CD14-positive monocyte (primary cell): ENCODE measurements around the gene GRIN2C. TPM values are rescaled to one million over a fixed set of nuclear protein-coding genes. Genes with fewer than 3 reads are reported as not detected.
A peak's percentile ranks its signal among the peaks of the same experiment; 100 is the strongest.

Experiments used
- DNase-seq, 3 donors: peaks; one replicate each; pipeline ENCODE4 v3.0.0-alpha.2; 2011 to 2022
- H2AFZ ChIP-seq: 2 replicates; pipeline ENCODE4 v1.6.0; 2012; ENCODE audit warnings: mild to moderate bottlenecking, low read depth, low read length, inconsistent platforms; ENCODE audit not compliant: insufficient read depth, poor library complexity, severe bottlenecking
- H3K27ac ChIP-seq, 2 donors: 1 replicate in 1 of 2; 2 replicates in 1 of 2; pipeline ENCODE4 v1.5.1; 2012 to 2013; ENCODE audit warnings: low read length in 2 of 2, control low read depth in 1 of 2, inconsistent platforms in 1 of 2, low read depth in 1 of 2, mild to moderate bottlenecking in 1 of 2
- H3K27me3 ChIP-seq, 2 donors: one replicate each; pipeline versions ENCODE4 v1.6.0 to v1.6.1; 2011 to 2013; ENCODE audit warnings: low read length in 2 of 2; ENCODE audit not compliant: control insufficient read depth in 2 of 2, insufficient read depth in 2 of 2
- H3K36me3 ChIP-seq, 2 donors: replicated peaks in 1 of 2; 1 replicate in 1 of 2; 2 replicates in 1 of 2; pipeline versions ENCODE4 v1.5.1 to v1.6.1; 2012 to 2013; ENCODE audit warnings: low read length in 2 of 2, control low read depth in 1 of 2, inconsistent platforms in 1 of 2, mild to moderate bottlenecking in 1 of 2; ENCODE audit not compliant: insufficient read depth in 2 of 2, control insufficient read depth in 1 of 2
- H3K4me1 ChIP-seq, 2 donors: 1 replicate in 1 of 2; 2 replicates in 1 of 2; pipeline versions ENCODE4 v1.5.1 to v1.6.1; 2012 to 2013; ENCODE audit warnings: low read length in 2 of 2, control low read depth in 1 of 2, inconsistent platforms in 1 of 2, mild to moderate bottlenecking in 1 of 2, moderate library complexity in 1 of 2; ENCODE audit not compliant: insufficient read depth in 2 of 2, control insufficient read depth in 1 of 2
- H3K4me2 ChIP-seq: replicated peaks from 2 replicates; pipeline ENCODE3; 2012; ENCODE audit warnings: low read length, moderate library complexity, mild to moderate bottlenecking; ENCODE audit not compliant: poor library complexity, severe bottlenecking; ENCODE audit errors: extremely low read depth
- H3K4me3 ChIP-seq, 3 experiments: fragments of 200-600 bp in 1 of 3; sonication (generic) in 1 of 3; replicated peaks in 1 of 3; 1 replicate in 2 of 3; 2 replicates in 1 of 3; pipeline ENCODE4 v1.5.1; 2011 to 2013; ENCODE audit warnings: low read length in 3 of 3, mild to moderate bottlenecking in 3 of 3, control low read depth in 2 of 3, low read depth in 2 of 3, inconsistent platforms in 1 of 3, moderate library complexity in 1 of 3
- H3K79me2 ChIP-seq: 2 replicates; pipeline ENCODE4 v1.6.0; 2012; ENCODE audit warnings: mild to moderate bottlenecking, control low read depth, inconsistent platforms, low read length, moderate library complexity; ENCODE audit not compliant: insufficient read depth
- H3K9ac ChIP-seq: 2 replicates; pipeline ENCODE4 v1.6.0; 2017; ENCODE audit warnings: low read length, mild to moderate bottlenecking; ENCODE audit not compliant: insufficient read depth, poor library complexity, severe bottlenecking
- H3K9me3 ChIP-seq, 2 donors: replicated peaks in 1 of 2; 1 replicate in 1 of 2; 2 replicates in 1 of 2; pipeline versions ENCODE4 v1.5.1 to v1.6.1; 2012 to 2013; ENCODE audit warnings: low read length in 2 of 2, control low read depth in 1 of 2; ENCODE audit not compliant: control insufficient read depth in 1 of 2, insufficient read depth in 1 of 2
- H4K20me1 ChIP-seq: 2 replicates; pipeline ENCODE4 v1.6.0; 2012; ENCODE audit warnings: mild to moderate bottlenecking, low read length, control low read depth, moderate library complexity; ENCODE audit not compliant: insufficient read depth
- H3K27ac Mint-ChIP-seq, 7 donors: one replicate each; pipeline ENCODE4 v1.8.0; 2020; ENCODE audit warnings: mild to moderate bottlenecking in 7 of 7, mixed read lengths in 7 of 7, moderate library complexity in 6 of 7, inconsistent platforms in 2 of 7
- H3K27me3 Mint-ChIP-seq, 3 donors: one replicate each; pipeline ENCODE4 v1.8.0; 2021 to 2022; ENCODE audit warnings: low read depth in 3 of 3, mild to moderate bottlenecking in 3 of 3, mixed read lengths in 3 of 3, moderate library complexity in 3 of 3, inconsistent platforms in 1 of 3
- H3K36me3 Mint-ChIP-seq, 2 donors: one replicate each; pipeline ENCODE4 v1.8.0; 2020; ENCODE audit warnings: mixed read lengths in 2 of 2, inconsistent platforms in 1 of 2, mild to moderate bottlenecking in 1 of 2
- H3K4me1 Mint-ChIP-seq: one replicate; pipeline ENCODE4 v1.8.0; 2020; ENCODE audit warnings: mild to moderate bottlenecking, mixed read lengths
- H3K4me3 Mint-ChIP-seq, 2 donors: one replicate each; pipeline ENCODE4 v1.8.0; 2020; ENCODE audit warnings: mild to moderate bottlenecking in 2 of 2, mixed read lengths in 2 of 2, moderate library complexity in 1 of 2
- H3K9me3 Mint-ChIP-seq, 7 donors: one replicate each; pipeline ENCODE4 v1.8.0; 2020 to 2022; ENCODE audit warnings: mixed read lengths in 7 of 7, mild to moderate bottlenecking in 6 of 7, moderate library complexity in 6 of 7, inconsistent platforms in 2 of 7
- CTCF ChIP-seq: fragments of 200-600 bp; IDR thresholded peaks from one replicate; pipeline ENCODE4 v1.8.0; 2022; ENCODE audit warnings: antibody characterized with exemption, mild to moderate bottlenecking
- WGBS: methylation state at CpG from one replicate; pipeline ENCODE4 v1.1.5; 2013; ENCODE audit warnings: missing lambda C conversion rate; ENCODE audit not compliant: insufficient coverage; 5-methylcytosine and 5-hydroxymethylcytosine counted together
- intact Hi-C, 2 donors: fragments of 100-400 bp; cut with micrococcal nuclease; formaldehyde crosslinking; loops; one replicate each; pipeline versions ENCODE4 v1.15.0 to v1.15.1; 2023
- polyA plus RNA-seq, 3 donors: library from polyadenylated mRNA; depleted of rRNA in 1 of 3; unstranded in 2 of 3; stranded (reverse) in 1 of 3; fragments of 300-500 nt in 2 of 3; fragments of >200 nt in 1 of 3; fragmentation: Illumina TruSeq in 2 of 3; gene quantifications; 1 replicate in 2 of 3; 2 replicates in 1 of 3; pipeline ENCODE4 v1.2.3, GENCODE V29; 2012 to 2021

GRIN2C gene
- polyA plus RNA-seq, 3 donors: 0.04 TPM; not detected in 2

- Histone ChIP-seq H3K79me2 (no peaks in the 10 kb centered on the region), H3K36me3 (no peaks in the 10 kb centered on the region), H3K4me1 (peaks cover 23 to 31% of the 10 kb centered on the region in 2 donors), H3K4me3 (peak overlapping the region in 1 of 3 experiments; percentile 40), H3K4me2 (peak overlapping the region; percentile 57), H3K9me3 (peaks cover 0 to 10% of the 10 kb centered on the region in 2 donors), H3K9ac (no peak overlapping the region), H3K27ac (no peak overlapping the region), H2AFZ (no peak overlapping the region), H4K20me1 (no peaks in the 10 kb centered on the region), H3K27me3 (peaks cover 38 to 69% of the 10 kb centered on the region in 2 donors)
- Mint-ChIP-seq H3K4me1 (peaks cover 27% of the 10 kb centered on the region), H3K36me3 (peaks cover 9 to 18% of the 10 kb centered on the region in 2 donors), H3K27me3 (peaks cover 64 to 79% (median 78%) of the 10 kb centered on the region in 3 donors), H3K27ac (peak overlapping the region in 1 of 7 donors; percentile 37), H3K9me3 (peaks cover 0 to 27% (median 8%) of the 10 kb centered on the region in 7 donors), H3K4me3 (peak overlapping the region; percentile 58 to 83)
- WGBS: 4% methylated on average over 35 of the region's 44 CpGs
- no peak for TF ChIP-seq CTCF
- intact Hi-C loops: loop anchor here (5.0 to 10.0 kb wide), 4 partner anchors 118 to 486 kb away; no protein-coding TSS in a partner anchor
- no peak for DNase-seq
These were observed 665 bp upstream of the GRIN2C start for GRCh38 chr17:74860229-74860871.

DNA sequence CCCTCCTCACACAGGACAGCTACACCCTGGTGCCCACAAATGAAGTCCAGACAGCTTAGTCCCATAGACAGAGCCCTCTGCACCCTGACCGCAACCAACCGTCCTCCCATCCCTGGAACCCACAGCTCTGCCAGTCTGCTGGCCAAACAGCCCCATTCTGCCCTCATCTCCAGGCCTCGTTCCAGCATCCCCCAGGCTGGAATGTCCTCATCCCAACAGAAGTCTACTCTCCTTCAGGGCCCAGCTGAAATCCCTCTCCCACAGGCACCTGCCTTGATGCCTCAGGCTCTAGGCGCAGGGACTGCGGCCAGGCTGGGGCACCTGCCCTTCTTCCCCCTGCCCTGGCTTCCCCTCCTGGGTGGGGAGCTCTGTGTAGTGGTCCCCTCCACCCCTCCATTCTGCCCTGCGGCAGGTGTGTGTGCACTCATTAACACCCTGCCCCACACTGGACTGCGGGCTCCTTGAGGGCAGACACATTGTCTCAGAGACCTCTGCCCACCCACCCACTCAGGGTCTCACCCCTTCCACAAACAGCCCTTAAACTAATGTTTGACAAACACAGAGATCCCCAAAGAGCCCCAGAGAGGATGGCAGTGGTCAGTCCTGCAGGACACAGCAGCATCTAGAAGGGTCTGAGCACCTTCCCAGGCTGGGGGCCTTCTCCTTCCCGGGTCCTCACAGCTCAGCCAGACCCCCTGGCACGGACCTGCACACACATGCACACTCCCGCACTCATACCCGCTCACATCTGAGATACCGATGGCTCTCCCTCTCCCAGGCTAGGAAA, 820 bp downstream of the GRIN2C start:
- DNase-seq: no peak
- H3K79me2 ChIP-seq: no peaks in the 10 kb centered on the region
- no peaks in the 10 kb centered on the region for H4K20me1 ChIP-seq
- Mint-ChIP-seq H3K4me1 (peaks cover 25% of the 10 kb centered on the region), H3K27ac (peak overlapping the region in 1 of 7 donors; percentile 57), H3K36me3 (peaks cover 9 to 17% of the 10 kb centered on the region in 2 donors), H3K27me3 (peaks cover 78 to 94% (median 92%) of the 10 kb centered on the region in 3 donors), H3K9me3 (peaks cover 0 to 27% (median 8%) of the 10 kb centered on the region in 7 donors), H3K4me3 (peak overlapping the region; percentile 20 to 84)
- H3K9me3 ChIP-seq: peaks cover 0 to 10% of the 10 kb centered on the region in 2 donors
- intact Hi-C loops: no loop called here
- no peak overlapping the region for H3K27ac ChIP-seq
- peaks cover 23 to 31% of the 10 kb centered on the region in 2 donors for H3K4me1 ChIP-seq
- H3K4me2 ChIP-seq: no peak overlapping the region
- TF ChIP-seq CTCF: no peak
- peaks cover 40 to 84% of the 10 kb centered on the region in 2 donors for H3K27me3 ChIP-seq
- 57% methylated on average over 11 of the region's 12 CpGs for WGBS
- no peak overlapping the region for H3K9ac ChIP-seq
- H2AFZ ChIP-seq: no peak overlapping the region
- no peaks in the 10 kb centered on the region for H3K36me3 ChIP-seq
- no peak overlapping the region for H3K4me3 ChIP-seq
